ENCODE results near the gene BICRA.

- TF ChIP-seq CTCF (IDR thresholded peaks at IDR 0.05 in 4 of 5, conservative IDR thresholded peaks at IDR 0.05 in 1 of 5) (no peak), POLR2A (IDR thresholded peaks at IDR 0.05) (no peak)
Observed at GRCh38 chr19:47614559-47614958, 5.6 kb downstream of the BICRA start.

Measured in gastrocnemius medialis (tissue), 4 donors.